H1 (cell line): Measurements from ENCODE around the gene RNF144A. TPM values are rescaled to one million over a fixed set of nuclear protein-coding genes. Genes with fewer than 3 reads are reported as not detected.
A peak's percentile ranks its signal among the peaks of the same experiment; 100 is the strongest.

Source experiments
- ASH2L ChIP-seq: fragments of 200-600, 300-600 bp; sonication (generic); IDR thresholded peaks from one replicate; pipeline ENCODE4 v1.7.1; 2017; ENCODE audit warnings: low read length
- CREB1 ChIP-seq: IDR thresholded peaks from 2 replicates; pipeline ENCODE4 v1.6.1; 2012; ENCODE audit warnings: inconsistent platforms
- CTCF ChIP-seq, 3 experiments: IDR thresholded peaks; 1 replicate in 2 of 3; 2 replicates in 1 of 3; pipeline versions ENCODE4 v1.5.1 to v1.6.1; 2011; ENCODE audit warnings: low read length in 3 of 3, mild to moderate bottlenecking in 3 of 3, inconsistent platforms in 2 of 3, low read depth in 1 of 3, moderate library complexity in 1 of 3; ENCODE audit not compliant: insufficient read depth in 1 of 3; ENCODE audit errors: control extremely low read depth in 1 of 3
- EGR1 ChIP-seq: IDR thresholded peaks from 2 replicates; pipeline ENCODE4 v1.6.1; 2011; ENCODE audit warnings: low read depth, low read length, borderline replicate concordance
- EZH2 ChIP-seq: fragments of 200-600 bp; sonication (generic); IDR thresholded peaks from 2 replicates; pipeline ENCODE4 v1.7.1; 2012; ENCODE audit warnings: low read depth, mild to moderate bottlenecking, moderate library complexity, low read length, inconsistent platforms; ENCODE audit not compliant: severe bottlenecking
- GABPA ChIP-seq: IDR thresholded peaks from 2 replicates; pipeline ENCODE4 v1.6.1; 2011; ENCODE audit warnings: mild to moderate bottlenecking, low read length, moderate library complexity, borderline replicate concordance; ENCODE audit not compliant: insufficient read depth
- GTF2F1 ChIP-seq: IDR thresholded peaks from 2 replicates; pipeline ENCODE4 v1.6.1; 2012; ENCODE audit warnings: low read depth, low read length, improper control_type of control experiment, borderline replicate concordance
- KDM1A ChIP-seq: fragments of 200-600, 300-600 bp; sonication (generic); IDR thresholded peaks from 2 replicates; pipeline ENCODE4 v1.7.1; 2016; ENCODE audit warnings: mild to moderate bottlenecking, low read length, borderline replicate concordance
- KDM4A ChIP-seq: IDR thresholded peaks from one replicate; pipeline ENCODE4 v1.7.1; 2012; ENCODE audit warnings: low read depth, mild to moderate bottlenecking, moderate library complexity, low read length, inconsistent platforms; ENCODE audit not compliant: severe bottlenecking
- NANOG ChIP-seq: IDR thresholded peaks from 2 replicates; pipeline ENCODE4 v1.6.1; 2011; ENCODE audit warnings: low read length, low read depth, mild to moderate bottlenecking, inconsistent platforms; ENCODE audit not compliant: insufficient read depth, poor library complexity, severe bottlenecking
- POU5F1 ChIP-seq: IDR thresholded peaks from 2 replicates; pipeline ENCODE4 v1.6.1; 2011; ENCODE audit warnings: low read depth, mild to moderate bottlenecking, low read length, moderate library complexity
- RAD21 ChIP-seq, 2 experiments: IDR thresholded peaks in 1 of 2; conservative IDR thresholded peaks in 1 of 2; 2 replicates each; pipeline ENCODE4 v1.6.1; 2011; ENCODE audit warnings: low read depth in 2 of 2, low read length in 2 of 2, improper control_type of control experiment in 1 of 2, inconsistent platforms in 1 of 2, mild to moderate bottlenecking in 1 of 2, moderate library complexity in 1 of 2
- RFX5 ChIP-seq: IDR thresholded peaks from 2 replicates; pipeline ENCODE4 v1.6.1; 2011; ENCODE audit warnings: low read depth, low read length, improper control_type of control experiment, borderline replicate concordance
- SIRT6 ChIP-seq: IDR thresholded peaks from one replicate; pipeline ENCODE4 v1.7.1; 2012; ENCODE audit warnings: low read length, inconsistent platforms
- TAF1 ChIP-seq: IDR thresholded peaks from 2 replicates; pipeline ENCODE4 v1.6.1; 2011; ENCODE audit warnings: mild to moderate bottlenecking, low read depth, low read length
- TAF7 ChIP-seq: optimal IDR thresholded peaks from 2 replicates; pipeline ENCODE3; 2011; ENCODE audit warnings: low read depth, mild to moderate bottlenecking, inconsistent platforms, low read length, moderate library complexity, borderline replicate concordance
- TCF12 ChIP-seq: IDR thresholded peaks from 2 replicates; pipeline ENCODE4 v1.6.1; 2011; ENCODE audit warnings: low read depth, mild to moderate bottlenecking, low read length
- USF2 ChIP-seq: IDR thresholded peaks from 2 replicates; pipeline ENCODE4 v1.6.1; 2011; ENCODE audit warnings: low read length, improper control_type of control experiment
- polyA plus RNA-seq, 7 experiments: library from polyadenylated mRNA; depleted of rRNA in 3 of 7; stranded (reverse) in 5 of 7; unstranded in 2 of 7; fragments of >200 nt in 5 of 7; fragments of 200-250 nt in 2 of 7; gene quantifications; 1 replicate in 5 of 7; 2 replicates in 1 of 7; 4 replicates in 1 of 7; pipeline versions ENCODE4 v1.2.1 to v1.2.3, GENCODE V29; 2011 to 2013; ENCODE audit warnings: missing spikeins in 2 of 7, mixed read lengths in 2 of 7
- total RNA-seq: library from RNA; stranded (reverse); fragmentation: NEBNext Ultra II Directional; extraction: Animal tissue kit (Norgen Biotek cat#: 25700); gene quantifications from 2 replicates; pipeline ENCODE4 v1.2.1, GENCODE V29; 2021

Gene RNF144A
- total and polyA plus RNA-seq, 2 of the 8 experiments (the other 6 are each of a cell fraction or from before 2014, with no cell fraction given) = 14.0 to 15.0 TPM

DNA sequence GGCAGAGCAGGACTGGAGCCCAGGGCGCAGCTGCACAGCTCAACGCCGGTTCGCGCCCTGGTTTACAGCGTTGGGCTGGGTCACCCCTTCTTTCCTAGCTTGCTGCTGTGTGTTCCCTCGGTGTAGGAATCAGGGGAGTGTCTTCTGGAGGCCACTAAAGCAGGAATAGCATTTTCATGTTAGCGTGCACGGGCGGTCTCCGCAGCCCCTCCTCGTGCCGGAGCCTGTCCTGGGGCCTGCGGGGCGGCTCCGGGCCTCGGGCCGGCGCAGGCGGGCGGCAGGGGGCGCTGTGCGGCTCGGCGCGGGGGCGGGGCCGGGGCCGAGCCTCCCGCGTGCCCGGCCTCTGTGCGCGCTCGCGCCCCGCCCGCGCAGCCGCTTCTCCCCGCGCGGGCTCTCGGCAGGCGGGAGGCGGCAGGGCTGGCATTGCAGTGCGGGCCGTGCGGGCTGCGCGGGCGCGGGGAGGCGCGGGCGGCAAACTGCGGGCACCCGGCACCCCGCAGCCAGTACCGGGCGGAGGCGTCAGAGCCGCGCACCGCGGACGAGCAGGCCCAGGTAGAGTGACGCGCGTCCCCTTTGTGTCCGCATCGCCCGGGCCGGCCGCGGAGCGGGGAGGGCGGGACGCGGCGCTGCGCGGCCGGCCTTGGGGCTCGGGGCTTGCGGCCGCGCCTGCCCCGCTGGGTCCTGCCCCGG lies at the start of gene RNF144A (continued):
- TF ChIP-seq ASH2L (peak; percentile 45), CTCF (IDR thresholded peaks at IDR 0.05; ENCODE audit: control extremely low read depth in 1 of 3, insufficient read depth in 1 of 3, low read depth in 1 of 3, low read length in 3 of 3) (peak; percentile 43 to 62 (median 53)), EGR1 (peak; percentile 36; the same call in 1 of the 2 replicates), TAF1 (0 out of 2 replicates have a peak, but pooled peaks have one; percentile 48), EZH2 (no peak), POU5F1 (no peak), GABPA (no peak), SIRT6 (no peak), NANOG (no peak), USF2 (no peak), KDM4A (peak; percentile 75), TAF7 (no peak), RFX5 (no peak), KDM1A (no peak), CREB1 (peak; percentile 76), RAD21 (IDR thresholded peaks at IDR 0.05 in 1 of 2, conservative IDR thresholded peaks at IDR 0.05 in 1 of 2; ENCODE audit: low read depth in 2 of 2, low read length in 2 of 2) (peak in 1 of 2 experiments; percentile 4; a peak in 1 of 4 replicates), GTF2F1 (no peak), TCF12 (no peak)
